Osteoblast (primary cell): ENCODE data around the gene LTBP1. TPM values are rescaled to one million over a fixed set of nuclear protein-coding genes. Genes with fewer than 3 reads are reported as not detected.

Source experiments
- DNase-seq: peaks from one replicate; pipeline ENCODE4 v3.0.0; 2011; ENCODE audit warnings: low spot score, mixed read lengths; ENCODE audit not compliant: insufficient read length; ENCODE audit errors: missing footprints
- H2AFZ ChIP-seq: 2 replicates; pipeline ENCODE4 v1.6.0; 2011; ENCODE audit warnings: mild to moderate bottlenecking, low read length
- H3K27ac ChIP-seq: 2 replicates; pipeline ENCODE4 v1.5.1; 2011; ENCODE audit warnings: mild to moderate bottlenecking, low read depth, low read length, moderate library complexity
- H3K27me3 ChIP-seq: 2 replicates; pipeline ENCODE4 v1.6.0; 2012; ENCODE audit warnings: mild to moderate bottlenecking, control low read depth, inconsistent platforms, low read length, moderate library complexity; ENCODE audit not compliant: insufficient read depth
- H3K36me3 ChIP-seq: 2 replicates; pipeline ENCODE4 v1.5.1; 2011; ENCODE audit warnings: mild to moderate bottlenecking, low read length, control low read depth, moderate library complexity; ENCODE audit not compliant: insufficient read depth
- H3K4me1 ChIP-seq: 2 replicates; pipeline ENCODE4 v1.5.1; 2011; ENCODE audit warnings: mild to moderate bottlenecking, low read length, control low read depth, moderate library complexity; ENCODE audit not compliant: insufficient read depth
- H3K4me2 ChIP-seq: 2 replicates; pipeline ENCODE4 v1.6.0; 2011; ENCODE audit warnings: mild to moderate bottlenecking, low read length; ENCODE audit not compliant: insufficient read depth
- H3K4me3 ChIP-seq: fragments of 200-600 bp; sonication (generic); 3 replicates; pipeline ENCODE4 v1.5.1; 2012; ENCODE audit warnings: mild to moderate bottlenecking, low read length, inconsistent platforms; ENCODE audit not compliant: insufficient read depth
- H3K79me2 ChIP-seq: 2 replicates; pipeline ENCODE4 v1.6.0; 2012; ENCODE audit warnings: mild to moderate bottlenecking, low read length, control low read depth, inconsistent platforms; ENCODE audit not compliant: insufficient read depth
- H3K9me3 ChIP-seq: 2 replicates; pipeline ENCODE4 v1.5.1; 2011; ENCODE audit warnings: low read depth, low read length, control low read depth
- H4K20me1 ChIP-seq: 2 replicates; pipeline ENCODE4 v1.6.0; 2012; ENCODE audit warnings: mild to moderate bottlenecking, low read length, control low read depth; ENCODE audit not compliant: insufficient read depth
- total RNA-seq: library from RNA; depleted of rRNA; stranded (reverse); fragments of >200 nt; gene quantifications from 2 replicates; pipeline ENCODE4 v1.2.3, GENCODE V29; 2012
- TF ChIP-seq, protein P1 (sequence below): IDR thresholded peaks from 2 replicates; pipeline ENCODE4 v1.5.1; 2011; ENCODE audit warnings: mild to moderate bottlenecking, low read depth, low read length, moderate library complexity; ENCODE audit errors: extremely low read depth

The LTBP1 gene
- total RNA-seq, 1 donor = 224 TPM

DNA sequence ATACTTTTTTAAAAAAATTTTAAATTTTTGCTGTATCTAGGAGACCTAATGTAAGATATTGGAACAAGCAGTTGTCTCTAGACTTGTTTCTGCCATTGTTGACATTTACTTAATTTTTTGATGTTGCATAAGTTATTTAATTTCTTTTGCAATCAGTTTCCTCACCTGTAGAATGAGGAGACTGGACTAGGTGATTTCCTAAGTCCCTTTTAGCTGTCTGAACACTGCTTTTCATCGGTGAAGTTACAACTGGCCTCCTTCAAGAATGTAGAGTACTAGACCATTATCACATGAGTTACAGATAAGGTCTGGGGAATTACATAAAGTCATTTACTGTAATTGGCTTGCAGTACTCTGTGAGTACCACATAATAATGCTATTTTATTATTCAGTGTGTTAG is 147.6 kb downstream of the LTBP1 start:
- Histone ChIP-seq H3K36me3 (no peaks in the 10 kb centered on the region), H3K4me3 (no peak overlapping the region), H2AFZ (no peak overlapping the region), H3K27ac (no peak overlapping the region), H4K20me1 (no peaks in the 10 kb centered on the region), H3K9me3 (no peaks in the 10 kb centered on the region), H3K27me3 (no peaks in the 10 kb centered on the region), H3K79me2 (no peaks in the 10 kb centered on the region), H3K4me1 (no peaks in the 10 kb centered on the region), H3K4me2 (no peak overlapping the region)
- TF ChIP-seq, protein P1, sequence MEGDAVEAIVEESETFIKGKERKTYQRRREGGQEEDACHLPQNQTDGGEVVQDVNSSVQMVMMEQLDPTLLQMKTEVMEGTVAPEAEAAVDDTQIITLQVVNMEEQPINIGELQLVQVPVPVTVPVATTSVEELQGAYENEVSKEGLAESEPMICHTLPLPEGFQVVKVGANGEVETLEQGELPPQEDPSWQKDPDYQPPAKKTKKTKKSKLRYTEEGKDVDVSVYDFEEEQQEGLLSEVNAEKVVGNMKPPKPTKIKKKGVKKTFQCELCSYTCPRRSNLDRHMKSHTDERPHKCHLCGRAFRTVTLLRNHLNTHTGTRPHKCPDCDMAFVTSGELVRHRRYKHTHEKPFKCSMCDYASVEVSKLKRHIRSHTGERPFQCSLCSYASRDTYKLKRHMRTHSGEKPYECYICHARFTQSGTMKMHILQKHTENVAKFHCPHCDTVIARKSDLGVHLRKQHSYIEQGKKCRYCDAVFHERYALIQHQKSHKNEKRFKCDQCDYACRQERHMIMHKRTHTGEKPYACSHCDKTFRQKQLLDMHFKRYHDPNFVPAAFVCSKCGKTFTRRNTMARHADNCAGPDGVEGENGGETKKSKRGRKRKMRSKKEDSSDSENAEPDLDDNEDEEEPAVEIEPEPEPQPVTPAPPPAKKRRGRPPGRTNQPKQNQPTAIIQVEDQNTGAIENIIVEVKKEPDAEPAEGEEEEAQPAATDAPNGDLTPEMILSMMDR = no peak
- DNase-seq = no peak

DNA sequence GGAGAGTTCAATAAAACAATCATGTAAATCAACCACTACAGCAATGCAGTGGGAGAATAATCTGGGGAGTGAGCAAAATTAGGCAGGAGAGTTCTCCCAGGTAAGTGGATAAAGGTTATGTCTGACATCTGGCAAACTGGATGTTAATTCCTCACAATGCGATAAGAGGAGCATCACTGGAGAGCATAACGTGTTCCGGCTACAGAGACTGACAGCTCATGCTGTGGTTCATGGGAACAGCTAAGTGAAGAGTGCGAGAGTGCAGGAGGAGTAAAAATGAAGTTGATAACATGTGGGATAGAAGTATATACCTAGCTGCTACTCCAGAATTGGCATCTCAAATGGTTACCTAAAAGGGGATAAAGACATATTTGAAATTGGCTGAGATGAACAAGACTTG is 153.2 kb downstream of the LTBP1 start:
- H3K4me2 ChIP-seq = no peak overlapping the region
- no peak overlapping the region for H3K4me3 ChIP-seq
- H3K9me3 ChIP-seq = no peaks in the 10 kb centered on the region
- TF ChIP-seq, protein P1 = no peak
- no peak for DNase-seq
- no peaks in the 10 kb centered on the region for H3K36me3 ChIP-seq
- H3K27ac ChIP-seq = no peak overlapping the region
- H3K4me1 ChIP-seq = peaks cover 14% of the 10 kb centered on the region
- no peak overlapping the region for H2AFZ ChIP-seq
- H3K79me2 ChIP-seq = no peaks in the 10 kb centered on the region
- H4K20me1 ChIP-seq = no peaks in the 10 kb centered on the region
- H3K27me3 ChIP-seq = no peaks in the 10 kb centered on the region

DNA sequence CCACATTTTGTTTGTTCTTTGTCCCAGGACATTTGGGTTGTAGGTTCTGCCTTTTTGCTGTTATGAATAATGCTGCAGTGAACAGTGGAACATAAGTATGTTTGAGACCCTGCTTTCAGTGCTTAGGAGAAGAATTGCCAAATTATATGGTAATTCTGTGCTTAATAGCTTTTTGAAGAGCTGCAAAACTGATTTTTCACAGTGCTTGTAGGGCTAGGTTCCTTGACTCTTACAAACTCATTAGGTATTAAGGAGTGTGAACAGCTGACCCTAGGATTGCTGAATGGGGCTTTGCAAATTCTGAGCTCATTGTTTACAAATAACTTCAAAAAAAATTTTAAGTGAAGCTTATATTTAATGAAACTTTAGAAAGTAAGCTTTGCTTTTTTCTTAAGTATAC is 154.2 kb downstream of the LTBP1 start:
- H3K4me1 ChIP-seq = peaks cover 14% of the 10 kb centered on the region
- no peaks in the 10 kb centered on the region for H4K20me1 ChIP-seq
- no peak overlapping the region for H3K4me3 ChIP-seq

DNA sequence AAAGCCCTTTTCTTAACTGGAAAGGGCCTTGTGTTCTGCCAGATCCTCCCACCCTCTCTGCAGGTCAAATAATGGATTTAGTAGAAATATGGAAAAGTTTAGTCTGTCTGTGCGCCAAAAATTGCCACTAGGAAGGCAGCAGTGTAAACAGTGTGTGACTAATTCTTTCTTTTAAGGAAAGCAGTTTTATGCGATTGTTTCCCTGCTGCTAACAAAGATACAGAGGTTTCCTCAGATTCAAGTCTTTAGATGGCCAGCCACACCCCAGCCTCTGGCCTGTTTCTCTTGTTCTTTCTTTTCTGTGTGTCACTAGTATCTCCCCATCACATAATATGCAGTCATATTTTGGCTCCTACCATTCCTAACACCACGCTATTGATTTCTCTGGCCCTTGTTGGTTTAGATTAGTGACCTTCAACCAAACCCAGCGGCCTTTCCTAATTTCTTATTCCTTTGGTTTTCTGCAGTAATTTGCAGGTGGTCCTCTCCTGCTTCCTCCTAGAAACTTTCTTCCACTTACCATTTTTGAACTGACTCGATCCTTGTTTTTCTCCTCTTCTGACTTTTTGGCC is 157.4 kb downstream of the LTBP1 start:
- Histone ChIP-seq H3K4me3 (no peak overlapping the region), H3K27ac (peak overlapping the region; percentile 27), H2AFZ (no peak overlapping the region), H3K4me1 (peaks cover 29% of the 10 kb centered on the region), H3K36me3 (no peaks in the 10 kb centered on the region), H3K27me3 (no peaks in the 10 kb centered on the region), H4K20me1 (no peaks in the 10 kb centered on the region), H3K79me2 (no peaks in the 10 kb centered on the region), H3K9me3 (no peaks in the 10 kb centered on the region), H3K4me2 (peak overlapping the region; percentile 16)
- no peak for DNase-seq
- TF ChIP-seq, protein P1 = no peak

More for the DNA sequence above, 154.2 kb downstream of the LTBP1 start:
- Histone ChIP-seq H3K27me3 (no peaks in the 10 kb centered on the region), H2AFZ (no peak overlapping the region), H3K27ac (no peak overlapping the region), H3K4me2 (no peak overlapping the region), H3K79me2 (no peaks in the 10 kb centered on the region), H3K36me3 (no peaks in the 10 kb centered on the region), H3K9me3 (no peaks in the 10 kb centered on the region)
- TF ChIP-seq, protein P1 = no peak
- DNase-seq = no peak
